HG03469 (cell line): ENCODE data around the gene FOXJ3.

ENCODE experiments used
- ATAC-seq: cut with Tn5 transposase; IDR thresholded peaks from one replicate; pipeline ENCODE4 v1.9.1; 2021; ENCODE audit warnings: mild to moderate bottlenecking, moderate library complexity, moderate number of reproducible peaks; ENCODE audit not compliant: unreplicated experiment

FOXJ3 gene

DNA sequence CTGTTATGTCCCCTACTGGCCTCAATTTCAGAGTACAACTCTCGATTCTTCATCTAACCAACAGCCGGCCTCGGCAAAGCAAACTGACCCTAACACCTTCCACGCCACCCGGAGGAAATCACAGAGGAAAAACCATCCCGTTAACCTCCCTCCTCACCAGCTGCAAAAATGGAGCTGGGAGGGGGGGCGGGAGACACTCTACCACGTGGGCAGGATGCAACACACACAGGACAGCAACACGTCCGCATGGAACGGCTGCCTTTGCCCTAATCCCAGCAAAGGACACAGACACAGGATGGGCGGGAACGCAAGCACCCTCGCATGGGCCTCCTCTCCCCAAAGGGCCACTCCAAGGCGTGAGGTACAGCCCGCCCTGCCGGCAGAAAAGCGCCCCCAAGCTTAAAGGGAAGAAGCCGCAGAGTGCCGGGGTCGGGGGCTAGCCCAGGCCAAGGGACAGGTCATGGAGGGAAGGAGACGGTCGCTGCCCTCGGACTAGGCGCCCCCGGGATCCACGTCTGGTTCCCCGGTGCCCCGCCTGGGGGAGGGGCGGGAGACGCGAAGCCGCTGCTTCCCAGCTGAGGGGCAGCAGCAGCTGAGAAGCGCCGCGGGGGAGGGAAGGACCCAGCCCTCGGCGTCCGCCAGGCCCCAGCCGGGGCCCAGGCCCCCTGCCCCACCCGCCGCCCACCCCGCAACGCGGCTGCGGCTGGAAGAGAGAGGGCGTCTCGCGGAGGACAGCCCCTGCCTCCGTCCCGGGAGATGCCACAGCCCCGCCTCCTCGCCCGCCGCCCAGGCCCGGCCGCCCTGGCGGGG, 590 bp downstream of the FOXJ3 start:
- ATAC-seq: peak; percentile 29

DNA sequence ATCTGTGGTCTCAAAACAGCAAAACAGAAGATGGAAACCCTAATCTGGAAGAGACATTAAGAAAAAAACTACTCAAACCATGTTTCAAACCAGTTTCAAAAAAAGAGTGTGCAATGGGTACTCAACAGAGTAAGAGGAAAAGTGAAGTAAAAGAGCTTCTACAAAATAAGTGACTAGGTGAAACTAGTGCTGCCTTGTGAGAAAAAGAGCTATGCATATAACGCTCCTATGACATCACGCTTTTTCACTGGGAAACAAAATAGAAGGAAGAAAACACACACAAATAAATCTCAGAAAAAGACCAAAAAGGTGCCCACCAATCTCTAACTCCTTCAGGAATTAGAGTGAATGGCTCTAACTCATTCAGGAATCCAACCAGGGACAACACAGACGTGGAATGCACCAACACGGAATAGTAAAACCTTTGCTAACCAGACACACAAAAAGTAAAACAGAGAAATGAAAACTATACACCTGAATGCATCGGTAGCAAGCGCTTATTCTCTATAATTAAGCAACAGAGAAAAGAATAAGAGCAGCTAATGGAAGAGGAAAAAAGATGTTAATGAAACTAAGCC, 1.3 kb downstream of the FOXJ3 start:
- ATAC-seq: peak; percentile 1

DNA sequence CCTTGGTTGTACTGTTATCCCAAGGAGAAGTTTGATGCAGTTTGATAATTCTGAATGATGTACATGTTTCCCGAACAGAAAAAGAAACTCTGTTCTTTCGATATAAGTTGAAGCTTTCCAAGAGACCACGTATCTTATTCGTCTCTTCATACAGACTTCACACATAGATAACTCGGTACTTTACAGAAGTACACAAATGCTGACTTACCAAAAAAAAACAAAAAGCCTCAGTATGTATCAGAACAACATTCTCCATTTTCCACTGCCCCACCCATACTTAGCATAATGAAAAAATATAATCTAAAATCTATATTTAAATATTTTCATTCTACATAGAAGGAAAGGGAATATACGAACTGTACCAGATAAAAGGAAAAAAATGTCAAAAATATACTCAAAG, 2.2 kb downstream of the FOXJ3 start:
- no peak for ATAC-seq

DNA sequence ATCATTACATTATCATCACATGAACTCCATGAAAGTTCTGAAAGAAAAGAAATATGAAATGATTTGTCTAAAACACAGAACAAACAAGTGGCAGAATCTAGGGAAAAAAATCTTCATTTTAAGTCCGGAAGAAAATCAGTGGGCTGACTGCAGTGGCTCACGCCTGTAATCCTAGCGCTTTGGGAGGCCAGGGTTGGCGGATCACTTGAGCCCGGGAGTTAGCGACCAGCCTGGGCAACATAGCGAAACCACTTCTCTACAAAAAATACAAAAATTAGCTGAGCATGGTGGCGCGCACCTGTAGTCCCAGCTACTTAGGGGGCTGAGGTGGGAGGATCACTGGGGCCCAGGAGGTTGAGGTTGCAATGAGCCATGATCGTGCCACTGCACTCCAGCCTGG, 4.8 kb downstream of the FOXJ3 start:
- ATAC-seq: no peak

DNA sequence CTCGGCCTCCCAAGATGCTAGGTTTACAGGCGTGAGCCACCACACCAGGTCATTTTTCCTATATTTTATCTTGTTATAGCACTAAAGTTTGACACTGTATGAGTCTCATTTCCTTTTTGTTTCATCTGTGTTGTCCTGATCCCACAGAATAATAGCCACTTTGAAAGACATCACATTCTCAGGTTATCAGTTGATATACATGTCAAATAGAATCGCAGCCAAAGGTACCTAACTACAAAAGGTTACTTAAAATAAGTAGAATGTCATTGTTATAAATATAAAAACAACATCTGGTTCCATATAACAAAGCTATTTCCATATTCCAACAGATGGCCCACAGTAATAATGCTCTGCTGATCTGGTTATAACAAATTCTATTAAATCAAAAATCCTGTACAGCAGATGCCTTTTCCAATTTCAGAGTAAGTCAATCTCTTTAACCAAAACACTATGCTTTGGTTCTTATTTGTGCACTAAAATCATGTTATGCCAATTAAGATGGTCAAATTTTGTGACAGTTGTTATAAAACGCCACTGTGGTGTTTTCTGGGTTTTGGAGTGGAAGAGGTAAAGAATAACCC, 6.0 kb downstream of the FOXJ3 start:
- ATAC-seq: no peak

DNA sequence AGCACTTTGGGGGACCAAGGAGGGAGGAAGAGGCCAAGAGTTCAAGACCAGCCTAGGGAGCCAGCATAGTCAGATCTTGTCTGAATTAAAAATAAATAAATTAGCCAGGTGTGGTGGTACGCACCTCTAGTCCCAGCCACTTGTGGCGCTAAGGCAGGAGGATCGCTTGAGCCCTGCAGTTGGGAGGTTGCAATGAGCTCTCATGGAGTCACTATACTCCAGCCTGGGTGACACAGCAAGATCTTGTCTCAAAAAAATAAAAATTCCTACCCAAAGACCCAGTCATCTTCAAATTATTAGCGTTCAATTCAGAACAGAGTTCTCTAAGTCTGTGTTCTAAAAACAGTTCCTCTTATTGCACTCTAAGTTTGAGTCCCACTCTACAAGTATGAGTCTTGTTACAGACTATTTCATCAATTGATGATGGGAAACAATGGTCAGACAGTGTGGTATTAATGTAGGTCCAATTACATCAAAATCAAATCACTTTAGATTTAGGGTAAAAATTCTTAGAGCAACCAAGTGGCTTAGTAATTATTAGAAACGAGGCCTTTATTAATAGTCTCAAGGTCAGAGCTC, 6.9 kb downstream of the FOXJ3 start:
- no peak for ATAC-seq

DNA sequence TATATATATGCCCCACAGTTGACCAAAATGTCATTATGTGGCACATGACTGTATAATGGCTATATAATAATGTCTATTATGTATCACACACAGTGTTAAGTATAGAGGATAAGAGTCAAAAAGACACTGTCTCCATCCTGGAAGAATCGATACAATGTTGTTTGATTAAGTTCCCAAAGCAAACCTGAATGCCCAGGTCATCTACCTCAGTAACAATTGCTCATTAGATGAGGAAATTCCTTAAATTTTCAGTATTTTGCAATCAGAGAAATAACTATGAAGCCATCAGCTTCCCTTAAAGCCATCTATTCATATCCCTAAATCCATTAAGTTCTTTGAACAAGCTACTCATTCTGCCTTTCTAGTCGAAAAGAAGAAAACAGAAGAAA, 10.0 kb downstream of the FOXJ3 start:
- no peak for ATAC-seq

DNA sequence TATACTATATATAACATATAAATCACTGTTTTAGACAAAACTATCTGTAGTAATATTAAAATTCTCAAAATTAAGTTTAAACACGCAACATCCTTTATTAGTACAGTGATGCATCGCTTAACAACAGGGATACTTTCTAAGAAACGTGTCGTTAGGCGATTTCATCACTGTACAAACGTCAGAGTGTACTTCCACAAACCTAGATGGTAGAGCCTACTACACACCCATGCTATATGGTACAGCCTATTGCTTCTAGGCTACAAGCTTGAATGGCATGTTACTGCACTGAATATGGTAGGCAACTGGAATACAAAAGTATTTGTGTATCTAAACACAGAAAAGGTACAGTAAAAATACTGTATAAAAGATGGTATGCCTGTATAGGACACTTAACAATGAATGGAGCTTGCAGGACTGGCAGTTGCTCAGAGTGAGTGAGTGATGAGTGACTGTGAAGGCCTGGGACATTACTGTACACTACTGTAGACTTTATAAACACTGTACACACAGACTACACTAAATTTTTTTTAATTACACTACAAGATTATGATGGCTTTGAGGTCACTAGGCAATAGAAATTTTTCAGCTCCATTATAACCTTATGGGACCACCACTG, 10.5 kb downstream of the FOXJ3 start:
- ATAC-seq: no peak

DNA sequence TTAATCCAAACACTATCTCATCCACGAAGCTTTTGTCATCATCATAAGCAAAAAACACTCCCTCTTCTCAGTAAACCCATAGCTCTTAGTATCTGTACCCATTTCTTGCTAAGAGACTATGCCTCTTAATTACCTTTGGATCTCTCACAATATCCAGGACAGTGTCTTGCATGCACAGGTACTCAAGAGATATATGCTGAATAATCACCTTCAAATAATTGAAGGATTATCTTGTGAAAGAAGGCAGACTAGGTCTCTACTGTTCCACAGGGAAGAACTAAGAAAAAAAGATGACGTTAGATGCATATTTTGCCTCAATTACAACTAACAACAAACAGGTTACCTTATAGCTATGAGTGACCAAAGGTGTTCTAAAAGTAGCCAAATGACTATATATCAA, 11.5 kb downstream of the FOXJ3 start:
- no peak for ATAC-seq

DNA sequence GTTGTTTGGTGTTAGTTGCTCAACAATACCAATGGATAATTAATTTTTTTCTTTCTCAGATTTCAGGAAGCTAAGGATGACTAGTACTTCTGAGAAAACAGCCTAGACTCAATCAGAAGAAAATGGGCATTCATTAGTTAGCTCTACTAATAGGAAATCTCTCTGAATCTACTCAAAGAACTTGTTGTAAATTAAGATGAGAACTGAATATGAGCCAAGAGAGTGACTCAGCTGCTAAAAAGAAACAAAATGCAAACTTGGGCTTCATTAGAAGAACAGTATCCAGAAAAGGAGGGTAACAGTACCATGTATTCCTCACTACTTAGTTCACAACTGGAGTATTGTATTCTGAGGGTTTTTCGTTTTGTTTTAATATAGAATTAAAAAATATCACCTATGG, 12.5 kb downstream of the FOXJ3 start:
- no peak for ATAC-seq

DNA sequence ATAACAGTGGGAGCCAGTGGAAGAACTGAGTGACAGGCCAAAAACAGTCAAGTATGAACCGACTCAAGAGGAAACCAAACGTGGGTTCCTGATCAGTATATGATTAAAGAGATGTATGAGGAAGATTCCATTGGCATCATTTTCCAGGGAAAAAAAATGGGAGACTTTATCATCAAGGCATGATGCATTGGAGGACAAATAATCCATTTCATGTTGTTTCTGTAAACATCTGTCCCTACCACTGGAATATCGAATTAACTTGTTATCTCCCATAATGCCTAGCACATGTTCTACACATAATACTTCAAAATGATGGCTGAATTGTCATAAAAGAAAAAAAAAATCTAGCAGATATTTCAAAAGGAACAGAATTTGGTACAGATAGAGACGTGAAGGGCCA, 13.3 kb downstream of the FOXJ3 start:
- ATAC-seq: no peak

DNA sequence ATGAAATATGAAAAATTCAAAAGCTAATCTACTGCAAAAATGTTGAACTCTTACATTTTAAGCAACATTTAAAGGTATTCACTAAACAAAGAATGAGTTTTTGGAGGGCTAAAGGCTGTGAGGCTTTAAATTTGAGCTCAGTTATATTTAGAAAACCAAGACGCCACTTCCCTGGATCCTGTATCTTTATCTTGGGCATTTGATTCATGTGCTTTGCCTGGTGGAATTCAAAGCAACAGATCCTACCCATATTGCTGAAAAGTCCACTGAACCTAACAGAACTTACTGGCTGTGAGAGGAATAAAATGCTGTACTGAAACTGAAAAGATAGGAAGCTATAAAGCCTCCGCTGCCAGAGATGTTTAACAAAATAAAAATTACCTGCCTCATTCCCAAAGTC, 14.3 kb downstream of the FOXJ3 start:
- no peak for ATAC-seq

DNA sequence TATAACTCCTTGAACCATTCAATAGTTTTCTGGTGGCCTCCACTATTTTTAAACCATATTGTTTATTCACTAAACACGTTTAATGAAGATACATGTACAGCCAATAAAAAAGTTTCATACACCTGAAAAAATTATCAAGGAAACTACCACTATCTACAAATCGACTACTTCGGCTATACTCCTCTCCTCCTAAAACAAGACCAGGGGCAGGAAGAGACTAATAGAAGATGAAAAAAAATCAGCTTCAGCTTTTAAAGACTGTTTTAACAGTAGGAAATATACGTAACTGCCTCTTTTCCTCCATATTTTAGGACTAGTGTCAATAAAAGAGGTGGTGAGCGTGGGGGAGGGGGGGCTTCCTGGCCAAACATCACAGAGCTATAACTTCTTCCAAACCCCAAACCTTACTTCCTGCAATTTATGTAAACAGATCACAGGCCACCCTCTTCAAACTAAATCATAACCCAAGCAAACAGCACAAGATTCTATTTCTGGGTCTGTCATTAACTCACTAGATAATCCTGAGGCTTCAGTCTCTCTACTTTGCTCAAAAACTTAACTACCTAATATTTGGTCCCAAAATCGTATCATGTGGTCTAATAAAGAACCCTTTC, 15.1 kb downstream of the FOXJ3 start:
- no peak for ATAC-seq

DNA sequence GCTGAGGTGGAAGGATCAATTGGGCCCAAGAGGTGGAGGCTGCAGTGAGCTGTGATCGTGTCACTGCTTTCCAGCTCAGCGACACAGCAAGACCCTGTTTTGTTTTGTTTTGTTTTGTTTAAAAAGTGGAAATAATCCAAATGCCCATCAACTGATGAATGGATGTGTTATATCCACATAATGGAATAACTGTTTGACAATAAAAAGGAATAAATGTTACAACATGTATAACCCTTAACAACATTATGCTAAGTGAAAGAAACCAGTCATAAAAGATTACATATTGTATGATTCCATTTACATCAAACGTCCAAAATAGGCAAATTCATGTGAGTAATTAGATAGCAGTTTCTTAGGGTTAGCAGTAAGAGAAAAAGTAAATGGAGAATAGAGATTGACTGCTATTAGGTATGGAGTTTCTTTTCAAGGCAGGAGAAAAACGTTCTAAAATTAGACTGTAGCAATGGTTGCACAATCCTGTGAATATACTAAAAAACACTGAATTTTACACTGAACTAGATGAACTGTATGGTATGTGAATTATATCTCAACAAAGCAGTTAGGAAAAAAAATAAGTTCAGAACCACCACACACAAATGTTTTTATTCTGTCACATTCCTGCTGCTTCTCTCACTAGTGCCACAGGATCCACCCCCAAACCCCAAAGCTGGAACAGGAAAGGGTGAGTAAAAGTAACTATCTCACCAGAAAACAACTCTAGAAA, 15.7 kb downstream of the FOXJ3 start:
- no peak for ATAC-seq

DNA sequence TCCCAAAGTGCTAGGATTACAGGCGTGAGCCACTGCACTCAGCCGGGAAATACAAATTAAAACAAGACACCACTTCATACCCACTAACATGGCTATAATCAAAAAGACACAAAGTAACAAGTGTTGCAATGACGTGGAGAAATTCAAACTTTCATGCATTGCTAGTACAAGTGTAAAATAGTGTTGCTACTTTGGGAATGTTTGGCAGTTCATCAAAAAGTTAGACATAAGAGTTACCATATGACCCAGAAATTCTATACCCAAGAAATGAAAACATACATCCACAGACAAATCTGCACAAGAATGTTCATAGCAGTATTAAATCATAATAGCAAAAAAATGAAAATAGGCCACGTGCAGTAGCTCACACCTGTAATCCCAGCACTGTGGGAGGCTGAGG, 16.4 kb downstream of the FOXJ3 start:
- no peak for ATAC-seq

DNA sequence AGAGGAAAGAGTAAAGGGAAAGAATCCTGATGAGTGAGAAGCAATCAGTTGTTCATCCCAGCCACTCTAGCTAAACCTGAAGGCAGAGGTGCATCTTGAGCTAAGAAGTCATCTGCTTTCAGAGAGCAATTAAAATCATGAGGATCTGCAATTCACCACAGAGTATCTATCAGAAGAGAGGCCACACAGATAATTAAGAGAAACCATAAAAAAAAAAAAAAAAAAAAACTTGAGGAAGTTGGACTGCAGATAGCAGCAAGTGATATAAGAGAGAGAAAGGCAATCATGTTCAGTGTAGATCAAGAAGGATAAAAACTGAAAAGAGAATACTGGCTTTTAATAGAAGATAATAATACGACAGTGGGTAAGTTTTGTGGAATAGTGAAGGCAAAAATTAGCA, 17.7 kb downstream of the FOXJ3 start:
- no peak for ATAC-seq

DNA sequence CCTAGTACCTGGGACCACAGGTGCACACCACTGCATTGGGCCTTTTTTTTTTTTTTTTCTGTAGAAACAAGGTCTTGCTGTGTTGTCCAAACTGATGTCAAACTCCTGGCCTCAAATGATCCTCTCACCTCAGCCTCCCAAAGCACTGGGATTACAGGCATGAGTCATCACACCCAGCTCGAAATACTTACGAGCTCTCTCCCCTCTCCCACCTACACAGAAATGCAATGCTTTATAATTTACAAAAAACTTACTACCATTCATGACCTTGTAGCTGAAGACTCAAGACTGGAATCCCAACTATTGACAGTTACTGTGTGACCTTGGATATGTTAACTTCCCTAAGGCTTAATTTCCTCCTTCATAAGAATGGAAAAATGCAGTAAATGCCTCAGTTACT, 18.7 kb downstream of the FOXJ3 start:
- no peak for ATAC-seq

DNA sequence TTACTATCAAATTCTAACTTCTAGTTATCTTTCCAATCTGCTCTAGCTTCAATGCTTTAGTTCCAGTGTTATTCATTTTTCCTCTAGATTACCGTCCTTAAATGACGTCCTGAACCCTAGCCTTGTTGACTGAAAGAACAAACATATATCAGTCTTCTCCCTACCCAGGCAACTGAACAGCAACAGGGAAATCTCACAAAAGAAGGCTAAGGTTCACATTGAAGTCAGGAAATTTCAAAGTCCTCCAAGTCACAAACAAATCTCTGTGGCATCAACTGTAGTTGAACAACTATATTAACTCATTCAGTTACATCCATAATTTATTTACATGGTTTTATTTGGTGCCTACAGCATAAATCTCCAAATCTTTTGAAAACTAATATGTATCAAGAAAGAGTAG, 19.5 kb downstream of the FOXJ3 start:
- no peak for ATAC-seq

DNA sequence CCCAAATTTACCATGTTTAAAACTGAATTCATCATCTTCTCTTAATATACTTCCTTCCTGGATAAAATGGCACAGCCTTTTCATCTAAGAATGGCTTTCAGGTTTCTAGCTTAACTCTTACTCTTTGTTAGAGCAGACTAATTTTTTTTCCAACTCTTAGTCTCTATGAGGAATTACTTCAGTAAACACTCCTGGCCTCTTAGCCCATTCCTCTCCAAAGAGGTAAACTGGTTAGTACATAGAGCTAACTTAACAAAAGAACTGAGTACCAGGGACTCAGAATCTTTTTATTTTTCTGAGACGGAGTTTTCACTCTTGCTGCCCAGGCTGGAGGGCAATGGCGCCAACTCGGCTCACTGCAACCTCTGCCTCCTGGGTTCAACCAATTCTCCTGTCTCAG, 21.1 kb downstream of the FOXJ3 start:
- no peak for ATAC-seq

DNA sequence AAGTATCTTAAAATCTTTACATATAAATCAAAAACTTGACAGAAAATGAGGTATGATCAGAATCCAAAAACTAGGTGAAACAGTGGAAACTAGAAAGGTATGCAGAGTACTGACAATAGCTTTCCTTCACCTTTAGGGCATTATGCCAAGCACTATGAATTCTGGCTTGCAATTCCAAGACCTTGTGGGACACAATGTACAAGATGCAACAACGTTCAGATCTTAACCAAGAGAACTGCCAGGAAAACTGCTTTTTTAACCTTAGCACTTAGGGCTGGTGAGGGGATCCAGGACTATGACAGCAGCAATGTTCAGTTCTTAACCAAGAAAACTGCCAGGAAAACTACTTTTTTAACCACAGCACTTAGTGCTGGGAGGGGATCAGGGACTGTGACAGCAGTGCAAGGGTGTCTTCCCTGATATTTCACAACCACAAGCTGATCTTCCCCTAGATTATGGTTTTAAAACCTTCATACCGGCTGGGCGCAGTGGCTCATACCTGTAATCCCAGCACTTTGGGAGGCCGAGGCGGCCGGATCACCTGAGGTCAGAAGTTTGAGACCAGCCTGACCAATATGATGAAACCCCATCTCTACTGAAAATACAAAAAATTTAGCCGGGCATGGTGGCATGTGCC, 22.3 kb downstream of the FOXJ3 start:
- no peak for ATAC-seq
